Stimulated activated CD4-positive, alpha-beta T cell treated with anti-CD3 and anti-CD28 coated beads, Interleukin-1b, Interleukin-23, amount 100 ng/mL, for 24 hours (primary cell): ENCODE measurements around the gene NT5DC3.
"Not testable (repeated sequence)": the region's sequence is repeated elsewhere in the genome, so short reads cannot be mapped to it uniquely, and the experiment has no call there.

ENCODE experiments used
- DNase-seq, 4 experiments: peaks; one replicate each; pipeline ENCODE4 v3.0.0-alpha.2; 2020; ENCODE audit warnings: low read depth in 4 of 4, low spot score in 1 of 4

The NT5DC3 gene

GRCh38 chr12:103855896-103856657 lies 15.0 kb upstream of the NT5DC3 start:
- DNase-seq = no peak

GRCh38 chr12:103855036-103855712 lies 14.1 kb upstream of the NT5DC3 start:
- DNase-seq = no peak

GRCh38 chr12:103854372-103854973 lies 13.4 kb upstream of the NT5DC3 start:
- no peak for DNase-seq

- no peak for DNase-seq
Observed at GRCh38 chr12:103852498-103852997, 11.5 kb upstream of the NT5DC3 start.

- no peak for DNase-seq
Observed at GRCh38 chr12:103851127-103851526, 10.1 kb upstream of the NT5DC3 start.

- DNase-seq = no peak
Observed at GRCh38 chr12:103850429-103850828, 9.4 kb upstream of the NT5DC3 start.

GRCh38 chr12:103848917-103849491 lies 8.0 kb upstream of the NT5DC3 start:
- DNase-seq = no peak

GRCh38 chr12:103848143-103848542 lies 7.1 kb upstream of the NT5DC3 start:
- DNase-seq = no peak

GRCh38 chr12:103846415-103846814 lies 5.4 kb upstream of the NT5DC3 start:
- DNase-seq = no peak

- DNase-seq = no peak
Observed at GRCh38 chr12:103844305-103844704, 3.3 kb upstream of the NT5DC3 start.

- peak in 1 of 4 experiments; percentile 8 for DNase-seq
Observed at GRCh38 chr12:103841690-103842584, 903 bp upstream of the NT5DC3 start.

- peak in 1 of 4 experiments; percentile 25 for DNase-seq
Observed at GRCh38 chr12:103840462-103840875, 565 bp downstream of the NT5DC3 start.

- no peak for DNase-seq
Observed at GRCh38 chr12:103839609-103840461, 1.2 kb downstream of the NT5DC3 start.

- DNase-seq = no peak
Observed at GRCh38 chr12:103839103-103839502, 1.9 kb downstream of the NT5DC3 start.

GRCh38 chr12:103838254-103838914 lies 2.6 kb downstream of the NT5DC3 start:
- no peak for DNase-seq

- DNase-seq = no peak
Observed at GRCh38 chr12:103836345-103836744, 4.7 kb downstream of the NT5DC3 start.

- DNase-seq = not testable (repeated sequence)
Observed at GRCh38 chr12:103835747-103836335, 5.2 kb downstream of the NT5DC3 start.

- no peak for DNase-seq
Observed at GRCh38 chr12:103834942-103835341, 6.1 kb downstream of the NT5DC3 start.

GRCh38 chr12:103833891-103834290 lies 7.1 kb downstream of the NT5DC3 start:
- DNase-seq = no peak
